NCI-H2227 (cell line): ENCODE results near the gene PRR35.
A peak's percentile ranks its signal among the peaks of the same experiment; 100 is the strongest.

Experiments
- DNase-seq: peaks from one replicate; lab custom pipeline; 2025; ENCODE audit not compliant: unreplicated experiment; lab: John Stamatoyannopoulos, UW

The PRR35 gene

DNA sequence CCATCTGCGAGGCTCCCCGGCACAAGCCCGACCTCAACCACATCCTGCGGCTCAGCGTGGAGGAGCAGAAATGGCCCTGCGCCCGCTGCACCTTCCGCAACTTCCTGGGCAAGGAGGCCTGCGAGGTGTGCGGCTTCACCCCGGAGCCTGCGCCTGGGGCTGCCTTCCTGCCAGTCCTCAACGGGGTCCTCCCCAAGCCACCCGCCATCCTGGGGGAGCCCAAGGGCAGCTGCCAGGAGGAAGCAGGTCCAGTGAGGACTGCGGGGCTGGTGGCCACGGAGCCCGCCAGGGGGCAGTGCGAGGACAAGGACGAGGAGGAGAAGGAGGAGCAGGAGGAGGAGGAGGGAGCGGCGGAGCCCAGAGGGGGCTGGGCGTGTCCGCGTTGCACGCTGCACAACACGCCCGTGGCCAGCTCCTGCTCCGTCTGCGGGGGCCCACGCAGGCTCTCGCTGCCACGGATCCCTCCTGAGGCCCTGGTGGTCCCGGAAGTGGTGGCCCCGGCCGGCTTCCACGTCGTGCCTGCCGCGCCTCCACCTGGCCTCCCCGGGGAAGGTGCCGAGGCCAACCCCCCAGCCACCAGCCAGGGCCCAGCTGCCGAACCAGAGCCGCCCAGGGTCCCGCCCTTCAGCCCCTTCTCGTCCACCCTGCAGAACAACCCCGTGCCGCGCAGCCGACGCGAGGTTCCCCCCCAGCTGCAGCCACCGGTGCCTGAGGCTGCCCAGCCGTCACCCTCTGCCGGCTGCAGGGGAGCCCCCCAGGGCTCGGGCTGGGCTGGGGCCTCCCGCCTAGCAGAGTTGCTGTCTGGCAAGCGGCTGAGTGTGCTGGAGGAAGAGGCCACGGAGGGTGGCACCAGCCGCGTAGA is 13.1 kb upstream of the PRR35 start:
- peak; percentile 33 for DNase-seq

DNA sequence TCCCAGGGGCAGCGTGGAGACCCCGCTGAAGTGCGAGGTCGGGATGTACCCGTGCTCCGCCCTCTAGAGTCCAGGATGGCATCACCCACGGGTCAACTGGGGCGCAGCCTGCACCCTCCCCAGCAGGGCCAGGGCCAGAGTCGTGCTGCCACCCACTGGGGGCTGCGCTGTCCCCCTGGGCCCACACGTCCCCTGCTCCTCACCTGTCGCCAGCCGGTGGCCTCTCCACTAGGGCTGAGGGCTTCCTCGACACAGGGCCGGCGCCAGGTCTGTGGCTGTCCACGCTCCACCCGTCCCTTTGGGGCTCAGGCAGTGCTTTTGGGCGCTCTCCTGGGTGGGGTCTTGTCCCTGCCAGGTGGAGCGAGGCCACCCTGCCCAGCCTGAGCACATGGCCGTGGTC is 11.6 kb upstream of the PRR35 start:
- no peak for DNase-seq

DNA sequence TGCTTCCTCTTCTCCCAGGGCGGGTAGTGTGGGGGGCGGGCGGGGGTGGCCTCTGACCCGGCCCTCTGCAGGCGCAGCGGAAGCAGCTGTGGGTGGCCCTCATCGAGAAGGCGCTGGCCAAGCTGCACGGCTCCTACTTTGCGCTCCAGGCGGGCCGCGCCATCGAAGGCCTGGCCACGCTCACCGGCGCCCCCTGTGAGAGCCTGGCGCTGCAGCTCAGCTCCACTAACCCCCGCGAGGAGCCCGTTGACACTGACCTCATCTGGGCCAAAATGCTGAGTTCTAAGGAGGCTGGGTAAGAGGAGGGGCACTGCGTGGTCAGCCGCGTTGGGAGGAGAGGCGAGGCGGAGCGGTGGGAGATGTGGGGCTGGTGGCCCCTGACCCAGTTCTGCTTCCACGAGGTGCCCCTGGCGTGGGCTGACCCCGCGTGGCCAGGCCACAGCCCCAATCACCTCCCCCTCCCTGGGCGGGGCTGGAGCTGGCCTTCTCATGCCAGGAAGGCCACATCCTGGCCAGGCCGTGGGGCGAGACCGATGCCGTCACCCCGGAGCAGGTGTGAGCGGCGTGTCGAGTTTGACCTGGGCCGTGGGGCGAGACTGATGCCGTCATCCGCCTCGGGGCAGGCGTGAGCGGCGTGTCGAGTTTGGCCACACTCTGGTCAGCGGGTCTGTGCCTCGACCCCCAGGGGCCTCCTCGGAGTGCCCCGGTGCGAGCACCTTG is 10.5 kb upstream of the PRR35 start:
- DNase-seq: no peak

DNA sequence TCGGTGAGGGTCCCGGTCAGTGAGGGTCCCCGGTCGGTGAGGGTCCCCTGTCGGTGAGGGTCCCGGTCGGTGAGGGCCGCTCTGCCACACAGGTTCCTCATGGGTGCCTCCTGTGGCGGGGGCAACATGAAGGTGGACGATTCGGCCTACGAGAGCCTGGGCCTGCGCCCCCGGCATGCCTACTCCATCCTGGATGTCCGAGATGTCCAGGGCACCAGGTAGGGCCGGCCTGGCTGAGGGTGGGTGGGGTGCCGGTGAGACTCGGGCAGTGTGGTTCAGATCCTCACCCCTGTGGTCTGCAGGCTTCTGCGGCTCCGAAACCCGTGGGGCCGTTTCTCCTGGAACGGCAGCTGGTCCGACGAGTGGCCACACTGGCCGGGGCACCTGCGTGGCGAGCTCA is 9.0 kb upstream of the PRR35 start:
- no peak for DNase-seq

DNA sequence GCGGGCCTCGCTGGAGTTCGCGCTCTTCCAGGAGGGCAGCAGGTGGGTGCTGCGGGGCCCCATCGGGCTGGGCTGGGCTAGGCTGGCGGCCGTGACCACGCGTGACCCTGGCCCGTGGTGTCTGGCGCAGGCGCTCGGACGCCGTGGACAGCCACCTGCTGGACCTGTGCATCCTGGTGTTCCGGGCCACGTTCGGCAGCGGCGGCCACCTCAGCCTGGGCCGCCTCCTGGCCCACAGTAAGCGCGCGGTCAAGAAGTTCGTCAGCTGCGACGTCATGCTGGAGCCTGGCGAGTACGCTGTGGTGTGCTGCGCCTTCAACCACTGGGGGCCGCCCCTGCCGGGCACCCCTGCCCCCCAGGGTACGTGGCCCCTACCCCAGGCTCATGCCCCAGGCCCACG is 8.0 kb upstream of the PRR35 start:
- no peak for DNase-seq

DNA sequence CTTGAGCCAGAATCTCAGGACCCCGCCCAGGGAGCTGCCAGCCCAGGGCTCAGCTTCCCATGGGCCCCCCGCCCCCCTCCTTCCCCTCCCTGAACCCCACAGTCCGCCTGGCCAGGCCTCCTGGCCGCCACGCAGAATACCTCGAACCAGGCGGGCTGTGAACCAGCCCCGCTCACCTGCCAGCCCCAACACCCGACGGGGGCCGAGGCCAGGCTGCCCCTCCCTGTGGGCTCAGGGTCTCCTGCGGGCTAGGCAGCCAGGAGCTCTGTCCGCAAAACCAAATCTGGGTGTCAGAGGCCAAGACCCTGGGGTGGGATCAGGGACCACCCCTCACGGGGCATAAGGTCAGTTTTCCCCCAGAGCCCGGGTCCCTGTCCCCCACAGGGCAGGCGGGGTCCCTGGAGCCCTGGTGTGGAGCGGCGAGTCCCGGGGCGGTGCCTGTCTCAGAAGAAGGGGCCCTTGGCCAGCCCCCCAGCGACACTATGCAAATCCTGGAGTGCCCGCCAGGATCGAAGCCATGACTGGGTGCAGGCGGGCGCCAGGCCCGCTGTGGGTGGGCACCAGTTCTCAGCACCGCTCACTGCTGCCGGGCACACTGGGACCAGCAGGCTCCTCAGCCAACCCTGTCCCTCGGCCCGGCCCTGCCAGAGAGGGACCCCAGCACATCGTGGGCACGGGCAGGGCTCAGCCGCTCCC is 6.4 kb upstream of the PRR35 start:
- no peak for DNase-seq

DNA sequence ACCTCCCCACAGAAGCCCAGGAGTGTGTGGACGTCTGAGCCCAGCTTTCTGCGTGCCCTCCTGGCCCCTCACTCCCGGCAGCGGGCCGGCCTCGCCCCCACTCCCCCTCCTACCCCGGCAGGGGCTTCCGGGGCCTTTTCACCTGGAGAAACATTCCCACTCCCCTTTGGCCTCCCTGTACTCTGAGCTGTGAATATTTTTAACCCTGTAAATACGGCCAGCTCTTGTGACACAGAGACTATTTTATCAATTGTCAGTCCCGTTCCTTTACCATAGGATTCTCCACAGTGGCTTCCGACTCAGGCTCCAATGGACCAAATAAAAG is 5.9 kb upstream of the PRR35 start:
- no peak for DNase-seq

DNA sequence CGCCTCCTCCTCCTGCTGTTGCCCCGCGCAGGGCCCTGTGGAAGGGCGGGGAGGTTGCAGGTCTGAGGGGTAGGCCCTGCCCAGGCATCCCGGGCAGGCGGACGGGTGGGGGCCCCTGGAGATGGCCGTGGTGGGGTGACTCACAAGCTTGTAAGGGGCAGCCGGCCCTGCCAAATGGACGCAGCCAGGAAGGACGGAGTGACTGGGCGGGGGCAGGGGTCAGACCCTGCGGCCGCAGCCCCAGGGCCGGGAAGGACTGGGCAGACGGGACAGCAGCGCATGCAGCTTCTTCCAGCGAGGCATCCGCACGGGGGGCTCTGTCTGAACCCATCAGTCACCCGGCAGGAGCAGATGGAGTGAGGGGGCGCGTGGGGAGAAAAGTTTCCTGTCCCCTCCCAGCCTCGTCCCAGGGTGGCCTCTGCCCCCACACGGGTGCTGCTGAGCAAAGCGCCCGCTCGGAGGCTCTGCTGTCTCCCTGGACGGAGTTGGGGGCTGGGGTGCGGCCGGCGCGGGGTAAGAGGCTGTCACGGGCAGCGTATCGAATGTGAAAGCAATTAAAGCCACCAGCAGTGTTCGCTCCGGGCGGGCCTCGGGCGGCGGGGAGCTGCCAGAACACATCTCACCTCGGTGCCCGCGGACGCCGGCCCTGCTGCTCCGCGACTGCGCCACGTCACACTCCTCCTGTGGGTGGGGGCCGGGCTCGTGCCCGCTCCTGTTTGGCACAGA is 5.4 kb upstream of the PRR35 start:
- DNase-seq: no peak

DNA sequence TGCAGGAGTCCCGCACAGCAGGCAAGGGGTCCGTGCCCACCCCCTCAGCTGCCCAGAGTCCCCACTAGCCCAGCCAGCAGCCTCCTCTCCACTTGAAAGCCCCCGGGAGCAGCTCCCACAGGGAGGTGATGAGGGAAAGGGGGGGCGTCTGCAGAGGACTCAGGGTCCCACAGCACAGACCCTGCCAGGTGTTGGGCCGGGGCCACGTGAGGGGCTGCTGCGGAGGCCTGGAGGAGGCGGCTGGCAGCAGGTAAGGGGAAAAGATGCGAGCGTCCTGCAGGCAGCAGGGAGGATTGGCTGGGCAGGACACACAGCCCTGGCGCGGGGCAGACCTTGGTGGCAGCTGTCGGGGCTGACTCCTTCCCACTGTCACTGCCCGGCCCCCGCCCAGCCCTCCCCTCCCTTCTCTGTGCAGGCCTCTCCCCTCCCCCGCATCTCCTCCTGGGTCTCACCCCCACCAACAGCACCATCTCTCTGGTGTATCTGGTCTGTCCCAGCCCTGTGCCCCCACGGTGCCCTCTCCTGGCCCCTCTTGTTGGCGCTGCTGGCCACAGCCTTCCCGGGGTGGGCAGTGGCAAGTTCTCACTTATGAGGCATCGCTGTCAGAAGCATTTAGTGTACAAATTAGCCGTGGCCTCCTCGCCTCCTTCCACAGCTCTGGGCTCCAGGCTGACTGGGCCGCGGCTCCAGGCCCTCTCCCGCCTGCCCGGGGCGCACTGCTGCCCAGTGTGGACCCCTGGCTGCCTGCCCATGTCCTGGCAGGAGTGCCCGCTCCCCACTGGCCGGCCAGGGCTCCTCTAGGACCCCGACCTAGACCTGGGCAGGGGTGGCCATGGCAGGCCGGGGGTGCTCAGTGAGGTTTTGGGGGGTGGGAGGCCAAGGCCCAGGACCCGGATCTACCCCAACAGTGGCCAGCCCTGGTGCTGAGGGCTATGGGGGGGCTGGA is 4.4 kb upstream of the PRR35 start:
- DNase-seq: no peak

DNA sequence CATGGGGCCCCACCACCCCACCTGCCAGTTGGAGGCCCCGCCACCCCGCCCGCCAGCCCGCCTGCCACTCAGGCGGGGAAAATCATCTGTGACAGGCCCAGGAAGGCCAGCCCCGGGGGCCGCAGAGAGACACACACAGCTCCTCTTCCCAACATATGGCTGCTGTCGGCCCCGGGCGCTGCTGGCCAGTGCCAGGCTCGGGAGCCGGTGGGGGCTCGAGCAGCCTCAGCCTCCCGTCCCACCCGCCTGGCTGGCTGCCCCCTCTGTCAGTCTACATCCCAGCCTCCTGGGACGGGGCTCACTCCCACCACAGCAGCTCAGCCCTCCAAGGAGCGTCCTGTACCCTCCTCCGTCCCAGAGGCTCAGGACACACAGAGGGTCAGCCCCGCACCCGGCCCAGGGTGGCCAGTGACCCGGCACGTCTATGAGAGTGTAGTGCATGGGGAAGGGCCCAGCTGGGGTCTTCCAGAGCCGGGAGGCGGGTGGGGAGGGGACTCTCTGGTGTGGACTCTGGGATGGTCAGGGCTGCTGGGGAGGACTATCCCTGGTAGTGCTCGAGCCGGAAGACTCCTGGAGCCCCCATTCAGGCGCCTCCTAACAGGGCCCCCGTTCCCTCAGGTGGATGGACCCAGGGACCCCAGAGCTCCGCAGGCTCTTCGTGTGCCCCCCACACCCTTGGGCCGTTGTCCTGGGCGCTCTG is 3.6 kb upstream of the PRR35 start:
- no peak for DNase-seq

DNA sequence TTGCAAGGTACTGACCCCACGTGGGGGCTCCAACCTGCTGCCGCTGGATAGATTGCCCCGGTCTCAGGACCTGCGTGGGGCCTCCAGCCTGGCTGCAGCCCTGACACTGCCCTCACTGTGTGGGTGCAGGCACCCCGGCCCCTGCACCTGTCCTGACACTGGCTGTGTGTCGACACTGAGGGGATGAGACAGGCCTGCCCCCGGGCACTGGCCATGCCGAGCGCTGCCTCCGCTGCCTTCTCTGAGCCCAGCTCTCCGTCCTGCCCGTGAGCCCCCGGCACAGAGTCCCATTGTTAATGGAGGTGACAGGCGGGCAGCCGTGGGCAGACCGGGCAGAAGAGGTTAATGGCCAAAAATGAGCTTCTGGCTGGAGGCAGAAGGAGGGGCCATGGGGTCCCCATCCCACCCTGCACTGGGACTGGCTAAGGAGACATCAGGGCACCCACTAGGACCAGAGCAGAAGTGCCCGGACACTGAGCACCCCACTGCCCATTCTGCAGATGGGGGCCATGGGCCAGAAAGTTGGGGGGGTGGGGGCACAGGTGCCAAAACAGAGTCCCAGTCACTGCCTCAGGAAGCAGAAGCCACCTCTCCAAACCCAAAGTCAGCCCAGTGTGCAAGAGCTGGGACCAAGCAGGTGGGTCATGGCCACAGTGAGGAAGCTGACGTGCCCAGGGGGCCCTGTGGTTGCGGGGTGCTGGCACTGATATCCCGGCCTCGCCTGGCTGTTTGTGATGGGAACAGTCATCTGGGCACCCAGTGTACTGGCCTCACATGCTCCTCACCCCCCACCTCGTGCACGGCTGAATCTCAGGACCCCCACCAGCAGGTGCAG is 2.5 kb upstream of the PRR35 start:
- DNase-seq: no peak

DNA sequence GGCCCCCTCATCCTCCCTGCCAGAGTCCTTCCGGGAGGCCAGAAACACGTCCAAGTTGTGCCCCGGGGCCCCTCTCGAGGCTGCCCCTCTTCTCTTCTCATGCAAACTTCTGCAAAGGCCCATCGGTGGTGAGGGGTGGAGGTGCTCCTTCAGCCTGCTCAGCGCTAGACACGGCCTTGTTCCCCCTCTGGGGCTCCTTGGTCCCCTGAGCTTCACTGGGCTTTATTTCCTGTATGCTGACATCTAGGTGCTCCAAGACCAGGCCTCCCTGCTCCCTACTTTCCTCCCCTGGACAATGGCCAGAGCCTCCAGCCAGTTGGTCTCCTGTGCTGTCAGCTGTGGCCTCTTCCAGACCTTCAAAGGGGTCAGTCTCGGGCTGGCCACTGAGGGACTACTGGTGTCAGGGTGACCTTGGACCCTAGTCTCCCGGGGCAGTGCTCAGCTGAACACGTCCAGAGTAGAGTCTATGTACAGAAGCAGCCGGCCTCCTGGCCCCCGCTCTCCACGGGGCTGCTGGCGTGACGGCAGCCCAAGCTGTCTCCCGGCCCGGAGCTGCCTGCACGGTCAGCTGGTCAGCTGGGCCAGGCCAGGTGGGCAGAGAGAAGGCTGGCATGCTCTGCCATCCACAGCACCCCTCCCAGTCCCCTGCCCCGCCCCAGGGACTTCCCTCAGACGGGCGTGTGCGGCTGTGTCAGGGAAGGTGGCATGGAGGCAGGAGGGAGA is 1.7 kb upstream of the PRR35 start:
- DNase-seq: no peak

DNA sequence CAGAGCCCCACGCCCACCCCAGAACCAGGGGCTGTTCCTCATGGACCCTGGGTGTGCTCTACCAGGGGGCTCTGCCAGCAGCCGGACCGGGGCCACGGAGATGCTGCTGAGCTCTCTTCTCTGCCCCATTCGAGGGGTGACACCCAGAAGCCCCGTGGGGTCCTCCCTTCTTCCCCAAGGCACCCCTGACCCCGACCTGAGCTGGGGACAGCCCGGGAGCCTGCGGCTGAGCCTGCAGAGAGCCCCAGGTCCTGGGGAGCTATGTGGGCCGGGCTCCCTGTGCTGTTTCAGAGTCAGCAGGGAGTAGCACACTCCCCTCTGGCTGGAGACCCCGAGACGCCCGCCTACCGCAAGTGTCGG is 1.2 kb upstream of the PRR35 start:
- DNase-seq: no peak

DNA sequence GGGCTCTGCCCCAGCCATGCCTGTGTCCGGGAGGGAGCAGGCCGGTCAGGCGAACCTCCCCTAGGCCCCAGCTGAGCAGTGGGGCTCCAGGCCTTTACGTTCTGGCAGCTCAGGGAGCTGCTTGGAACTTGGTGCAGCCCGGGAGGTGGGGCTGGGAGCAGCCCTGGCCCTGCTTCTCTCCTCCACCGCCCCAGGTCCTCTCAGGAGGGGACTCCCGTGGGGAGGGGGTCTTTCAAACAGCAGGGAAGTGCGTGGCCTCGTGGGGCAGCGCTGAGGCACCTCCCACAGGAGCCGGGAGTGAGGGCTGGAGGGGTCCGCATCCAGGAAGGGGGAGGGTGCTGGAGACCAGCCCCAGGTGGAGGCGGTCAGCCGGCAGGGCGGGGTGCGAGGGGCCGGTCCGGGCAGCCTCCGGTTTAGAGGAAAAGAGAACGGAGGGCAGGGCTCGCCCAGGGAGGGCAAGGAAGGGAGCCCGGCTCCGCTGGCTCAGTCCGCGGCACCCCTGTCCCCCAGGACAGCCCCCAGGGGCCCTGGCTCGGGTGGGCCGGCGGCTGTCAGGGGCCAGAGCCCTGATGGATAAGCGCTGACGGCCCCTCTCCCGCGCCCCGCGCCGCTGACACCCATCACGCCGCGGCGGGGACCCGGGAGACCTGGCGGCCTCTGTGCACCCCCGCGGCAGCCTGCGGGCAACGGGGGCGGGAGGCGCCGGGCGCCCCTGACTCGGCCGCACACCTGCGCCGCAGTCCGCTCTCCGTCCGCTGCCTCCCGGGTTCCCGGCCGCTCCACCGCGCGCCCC is 587 bp upstream of the PRR35 start:
- no peak for DNase-seq

DNA sequence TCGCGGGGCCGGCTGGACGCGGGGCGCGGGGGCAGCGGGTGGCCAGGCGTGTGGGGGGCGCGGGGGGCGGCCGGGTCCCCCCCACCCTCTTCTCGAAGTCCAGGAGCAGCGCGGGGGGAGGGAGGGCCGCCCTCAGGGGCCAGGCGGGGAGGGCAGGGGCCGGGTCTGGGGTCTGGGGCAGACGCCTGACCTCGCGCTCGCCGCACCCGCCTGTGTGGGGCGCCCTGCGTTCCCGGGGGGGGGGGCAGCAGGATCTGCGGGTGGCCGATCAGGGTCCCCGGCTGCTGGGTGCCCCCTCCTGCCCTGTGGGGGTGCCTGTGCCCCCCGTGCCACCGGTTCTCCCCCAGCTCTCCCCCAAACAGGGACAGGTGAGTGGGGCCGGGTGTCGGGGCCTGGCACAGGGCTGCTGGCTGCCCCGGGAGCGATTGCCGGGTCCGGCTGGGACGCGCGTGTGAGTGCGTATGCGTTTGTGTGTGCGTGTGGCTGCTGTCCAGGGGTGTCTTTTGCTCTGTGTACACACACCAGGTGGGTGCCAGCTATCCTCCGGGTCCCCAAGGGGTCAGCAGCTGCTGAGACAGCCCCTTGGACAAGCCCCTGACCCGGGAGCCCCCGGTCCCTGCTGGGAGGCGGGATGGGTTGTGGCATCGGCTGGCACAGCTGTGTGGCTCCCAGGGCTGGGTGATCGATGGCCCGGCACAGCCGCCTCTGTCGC is 663 bp downstream of the PRR35 start:
- no peak for DNase-seq

DNA sequence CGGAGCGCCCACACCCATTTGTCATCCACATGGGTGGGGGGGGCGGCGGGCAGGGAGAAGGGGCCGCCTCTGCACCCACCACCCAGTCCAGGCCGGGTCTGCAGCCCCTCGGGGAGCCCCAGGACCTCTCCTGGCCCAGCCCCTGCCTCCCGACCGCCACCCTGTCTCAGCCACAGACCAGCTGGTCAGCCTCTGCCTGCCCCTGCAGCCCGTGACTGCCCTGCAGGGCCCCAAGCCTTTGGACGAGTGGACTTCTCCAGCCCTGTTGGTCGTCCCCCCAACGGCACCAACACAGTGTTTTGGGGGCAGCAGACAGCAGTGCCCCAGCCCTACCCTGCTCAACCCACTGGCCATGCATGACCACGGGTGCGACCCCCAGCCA is 1.2 kb downstream of the PRR35 start:
- no peak for DNase-seq
